ENCODE measurements around the gene MYOT. TPM values are rescaled to one million over a fixed set of nuclear protein-coding genes. Genes with fewer than 3 reads are reported as not detected.

MYOT gene, protein sequence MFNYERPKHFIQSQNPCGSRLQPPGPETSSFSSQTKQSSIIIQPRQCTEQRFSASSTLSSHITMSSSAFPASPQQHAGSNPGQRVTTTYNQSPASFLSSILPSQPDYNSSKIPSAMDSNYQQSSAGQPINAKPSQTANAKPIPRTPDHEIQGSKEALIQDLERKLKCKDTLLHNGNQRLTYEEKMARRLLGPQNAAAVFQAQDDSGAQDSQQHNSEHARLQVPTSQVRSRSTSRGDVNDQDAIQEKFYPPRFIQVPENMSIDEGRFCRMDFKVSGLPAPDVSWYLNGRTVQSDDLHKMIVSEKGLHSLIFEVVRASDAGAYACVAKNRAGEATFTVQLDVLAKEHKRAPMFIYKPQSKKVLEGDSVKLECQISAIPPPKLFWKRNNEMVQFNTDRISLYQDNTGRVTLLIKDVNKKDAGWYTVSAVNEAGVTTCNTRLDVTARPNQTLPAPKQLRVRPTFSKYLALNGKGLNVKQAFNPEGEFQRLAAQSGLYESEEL
- total RNA-seq (2022; extraction: Qiagen RNA extraction; ENCODE audit: low read depth): not detected in 5 replicates

DNA sequence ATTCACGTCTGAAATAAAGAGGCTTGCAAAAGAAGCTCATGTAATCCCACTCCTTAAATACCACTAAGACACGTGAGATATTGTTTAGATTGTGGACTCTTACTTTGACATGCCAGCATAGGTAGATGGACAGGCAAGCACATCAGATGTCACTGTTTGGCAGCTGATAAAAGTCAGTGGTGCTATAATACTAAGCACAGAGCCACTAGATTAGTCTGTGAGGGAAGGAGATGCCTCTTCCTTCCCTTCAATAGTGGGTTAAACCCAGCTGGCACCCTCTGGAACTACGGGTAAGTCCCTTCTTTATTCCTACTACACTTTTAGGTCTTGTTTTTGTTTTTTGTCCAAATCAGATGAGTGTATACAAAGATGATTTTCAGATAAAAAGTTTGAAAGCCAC, at the start of gene MYOT:
Gene MYOT, plus strand, starts transcription at position 197 of the 400 bp plus-strand sequence. CDS start 2,792 bp downstream, outside the sequence.

DNA sequence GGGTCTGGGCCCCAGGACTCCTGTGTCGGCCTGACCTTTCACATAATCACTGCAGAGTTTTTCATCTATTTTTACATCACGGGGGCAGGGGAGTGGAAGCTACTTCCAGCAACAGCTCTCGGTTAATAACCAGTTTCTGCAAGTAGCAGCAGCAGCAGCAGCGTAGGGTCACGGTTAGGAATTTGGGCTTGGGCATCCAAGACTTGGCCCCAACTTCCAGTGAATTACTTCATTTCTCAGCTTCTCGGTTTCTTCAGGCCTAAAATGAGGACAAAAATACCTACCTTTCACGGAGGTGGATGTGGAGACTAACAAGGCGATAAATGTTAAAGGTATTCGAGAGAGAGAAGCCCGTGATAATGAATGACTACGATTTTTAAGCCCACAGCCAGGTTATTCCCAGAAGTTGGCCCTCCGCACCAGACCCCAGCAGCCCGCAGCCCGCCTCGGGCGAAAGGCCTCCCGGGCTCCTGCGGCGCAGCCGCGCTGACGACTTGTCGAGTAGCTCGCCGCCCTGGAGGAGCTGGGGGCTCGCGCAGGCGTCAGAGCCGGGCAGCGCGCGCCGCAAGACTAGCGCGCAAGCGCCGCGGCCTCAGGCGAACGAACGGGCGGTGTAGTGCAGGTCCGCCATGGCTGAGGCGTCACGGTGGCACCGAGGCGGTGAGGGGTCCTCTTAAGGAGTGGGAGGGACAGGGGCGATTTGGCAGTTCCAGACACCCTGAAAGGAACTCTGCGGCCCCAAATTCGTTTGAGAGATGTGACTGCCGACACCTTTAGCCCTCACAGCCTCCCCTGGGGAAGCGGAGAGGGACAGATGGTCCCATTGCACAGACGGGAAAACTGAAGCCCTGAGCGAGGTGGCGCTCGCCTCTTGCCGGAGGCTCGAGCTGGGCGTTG, 21.5 kb downstream of the MYOT start, which contains the start of gene PKD2L2:
Gene PKD2L2, plus strand, starts transcription at position 595 of the 897 bp plus-strand sequence. Its CDS starts 35 bp downstream, at position 630.

Other genes starting within 250 kb of the MYOT start
- 0.08 to 0.16 TPM (median 0.14 TPM) in 5 replicates for gene KLHL3, start 131.8 kb upstream of the MYOT start, total RNA-seq (2022; extraction: Qiagen RNA extraction; ENCODE audit: low read depth)
- gene HNRNPA0, start 113.5 kb upstream of the MYOT start, total RNA-seq (2022; extraction: Qiagen RNA extraction; ENCODE audit: low read depth): 43.8 to 52.5 TPM (median 50.4 TPM) in 5 replicates
- gene PKD2L2, start 21.6 kb downstream of the MYOT start, total RNA-seq (2022; extraction: Qiagen RNA extraction; ENCODE audit: low read depth): not detected in 5 replicates
- 10.8 to 15.0 TPM (median 12.2 TPM) in 5 replicates for gene FAM13B, start 165.2 kb downstream of the MYOT start, total RNA-seq (2022; extraction: Qiagen RNA extraction; ENCODE audit: low read depth)
- not detected in 5 replicates for gene WNT8A, start 216.2 kb downstream of the MYOT start, total RNA-seq (2022; extraction: Qiagen RNA extraction; ENCODE audit: low read depth)

Measured in A549 treated with GW870086 at 1 μM for 4 hours (cell line).